GM10248 (cell line): ENCODE measurements around the gene CACNA2D3.

Experiments used
- CTCF ChIA-PET: fragments of 300-600 bp; sonication (Branson Sonifier 250); formaldehyde crosslinking; extraction: SDS; loops from one replicate; lab custom pipeline; 2021; ENCODE audit warnings: antibody characterized with exemption; lab: Yijun Ruan, JAX
- POLR2A ChIA-PET: fragments of 350-650 bp; sonication (Branson Sonifier 250); formaldehyde crosslinking; extraction: SDS; loops from one replicate; lab custom pipeline; 2020; ENCODE audit warnings: antibody characterized with exemption; lab: Yijun Ruan, JAX
- DNase-seq: peaks from one replicate; pipeline ENCODE4 v3.0.0; 2012; ENCODE audit errors: extremely low spot score
- TF ChIP-seq, protein P1 (sequence below): IDR thresholded peaks from 2 replicates; pipeline ENCODE4 v1.5.1; 2012; ENCODE audit warnings: mild to moderate bottlenecking, low read depth; ENCODE audit errors: extremely low read depth, missing control alignments, control extremely low read depth

The CACNA2D3 gene

DNA sequence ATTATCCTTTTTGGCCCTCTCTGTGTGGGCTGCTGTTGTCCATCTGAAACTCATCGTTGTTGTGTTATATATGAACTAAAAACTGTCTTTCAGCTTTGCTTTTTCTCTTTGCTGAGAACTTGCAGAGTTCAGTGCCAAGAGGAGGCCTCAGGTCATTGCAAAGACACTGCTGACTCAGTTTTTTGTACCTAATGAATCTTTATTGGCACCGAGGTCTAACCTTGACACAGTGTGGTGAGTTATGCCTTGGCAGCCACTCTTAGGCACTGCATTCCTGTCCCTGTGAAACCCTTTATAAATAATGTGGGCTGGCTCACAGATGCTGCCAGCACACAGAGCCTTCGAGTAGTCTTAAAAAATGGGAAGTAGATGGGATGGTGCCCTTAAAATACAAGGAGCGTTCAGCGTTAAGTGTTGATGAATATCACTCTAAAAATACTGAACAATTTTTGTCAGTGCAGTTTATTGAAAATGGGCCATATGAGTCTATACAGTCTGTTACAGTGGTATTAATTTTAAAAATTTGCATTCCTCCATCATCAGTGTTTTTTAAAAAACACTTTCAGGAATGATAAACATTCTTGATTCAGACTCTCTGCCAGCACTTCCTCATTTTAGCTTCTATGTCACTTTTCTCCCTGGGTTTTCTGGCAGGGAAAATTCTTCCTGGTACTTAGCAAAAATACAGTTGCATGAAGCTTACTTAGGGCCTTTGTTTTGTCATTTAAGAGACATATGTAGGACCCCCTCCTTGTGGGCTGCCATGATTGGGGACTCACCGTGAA lies 234.1 kb downstream of the CACNA2D3 start:
- CTCF ChIA-PET = interaction anchor here (1.5 kb wide), 1 partner anchor 10 kb away, joined by 3 read pairs; no protein-coding TSS in a partner anchor
- DNase-seq = no peak
- TF ChIP-seq, protein P1, sequence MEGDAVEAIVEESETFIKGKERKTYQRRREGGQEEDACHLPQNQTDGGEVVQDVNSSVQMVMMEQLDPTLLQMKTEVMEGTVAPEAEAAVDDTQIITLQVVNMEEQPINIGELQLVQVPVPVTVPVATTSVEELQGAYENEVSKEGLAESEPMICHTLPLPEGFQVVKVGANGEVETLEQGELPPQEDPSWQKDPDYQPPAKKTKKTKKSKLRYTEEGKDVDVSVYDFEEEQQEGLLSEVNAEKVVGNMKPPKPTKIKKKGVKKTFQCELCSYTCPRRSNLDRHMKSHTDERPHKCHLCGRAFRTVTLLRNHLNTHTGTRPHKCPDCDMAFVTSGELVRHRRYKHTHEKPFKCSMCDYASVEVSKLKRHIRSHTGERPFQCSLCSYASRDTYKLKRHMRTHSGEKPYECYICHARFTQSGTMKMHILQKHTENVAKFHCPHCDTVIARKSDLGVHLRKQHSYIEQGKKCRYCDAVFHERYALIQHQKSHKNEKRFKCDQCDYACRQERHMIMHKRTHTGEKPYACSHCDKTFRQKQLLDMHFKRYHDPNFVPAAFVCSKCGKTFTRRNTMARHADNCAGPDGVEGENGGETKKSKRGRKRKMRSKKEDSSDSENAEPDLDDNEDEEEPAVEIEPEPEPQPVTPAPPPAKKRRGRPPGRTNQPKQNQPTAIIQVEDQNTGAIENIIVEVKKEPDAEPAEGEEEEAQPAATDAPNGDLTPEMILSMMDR = no peak
- POLR2A ChIA-PET = no interaction called here

DNA sequence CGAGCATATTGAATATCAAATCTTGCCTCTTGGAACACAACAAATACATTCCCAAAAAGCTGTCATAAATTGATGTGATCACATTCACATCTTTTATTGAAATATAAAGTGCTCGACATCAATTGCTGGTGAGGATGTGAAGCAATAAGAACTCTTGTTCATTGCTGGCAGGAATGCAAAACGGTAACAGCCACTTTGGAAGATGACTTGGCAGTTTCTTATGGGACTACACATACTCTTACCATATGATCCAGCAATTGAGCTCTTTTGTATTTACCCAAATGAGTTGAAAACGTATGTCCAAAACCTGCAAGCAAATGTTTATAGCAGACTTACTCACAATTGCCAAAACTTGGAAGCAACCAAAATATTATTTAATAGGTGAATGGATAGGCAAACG lies 234.9 kb downstream of the CACNA2D3 start:
- DNase-seq = no peak
- TF ChIP-seq, protein P1 = no peak
- ChIA-PET POLR2A (no interaction called here), CTCF (interaction anchor here (1.5 kb wide), 1 partner anchor 10 kb away, joined by 3 read pairs; no protein-coding TSS in a partner anchor)

DNA sequence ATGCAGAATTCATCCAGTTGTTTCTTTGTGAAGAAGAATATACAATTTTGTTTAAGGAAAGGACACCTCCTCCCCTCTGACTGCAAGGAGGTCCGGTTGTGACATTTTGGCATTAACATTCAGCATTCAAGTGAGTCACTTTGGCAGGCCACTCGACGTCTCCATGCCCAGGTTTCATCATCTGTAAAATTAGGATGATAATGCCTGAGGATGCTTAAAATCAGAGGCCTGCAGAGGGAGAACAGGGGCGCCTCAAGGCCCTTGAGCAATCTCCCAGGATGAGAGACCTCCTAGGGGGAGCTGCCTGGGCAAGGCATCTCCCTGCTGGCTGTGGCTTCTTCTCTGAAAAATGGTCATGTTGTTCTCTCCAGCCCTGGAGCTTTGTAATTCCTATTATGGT lies 236.0 kb downstream of the CACNA2D3 start:
- CTCF ChIA-PET = no interaction called here
- DNase-seq = no peak
- POLR2A ChIA-PET = no interaction called here
- TF ChIP-seq, protein P1 = no peak

DNA sequence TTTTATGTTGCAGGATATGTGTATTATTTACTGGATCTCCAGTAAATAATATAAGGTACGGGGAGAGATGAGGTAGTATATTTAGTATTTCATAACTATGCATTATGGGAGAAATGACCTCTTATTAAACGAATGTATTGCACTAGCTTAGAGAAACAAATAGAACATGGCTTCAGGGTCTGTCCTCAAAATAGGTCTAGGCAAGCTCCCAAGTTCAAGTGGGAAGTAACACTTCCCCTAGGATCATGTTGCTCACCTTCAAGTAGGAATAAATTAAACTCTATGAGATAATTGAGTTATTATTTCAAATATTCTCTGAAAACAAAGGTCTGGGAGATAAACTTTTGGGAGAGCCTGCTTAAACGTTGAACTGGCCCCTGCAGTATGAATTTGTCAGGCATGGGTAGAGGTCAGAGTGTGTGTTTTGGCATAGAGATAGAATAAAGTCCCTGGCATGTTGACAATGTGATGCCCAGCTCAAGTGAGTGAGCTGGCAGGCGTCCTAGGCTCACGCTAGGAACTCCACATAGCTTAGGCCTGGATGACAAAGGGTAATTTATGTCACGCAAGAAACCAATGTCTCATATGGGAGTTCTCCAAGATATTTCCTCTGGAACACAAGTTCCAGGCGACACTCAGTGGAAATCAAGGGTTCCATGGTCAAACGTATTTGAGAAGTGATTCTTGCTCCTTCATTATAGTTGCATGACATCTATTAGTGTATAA lies 236.8 kb downstream of the CACNA2D3 start:
- TF ChIP-seq, protein P1 = no peak
- no peak for DNase-seq
- ChIA-PET CTCF (no interaction called here), POLR2A (no interaction called here)

DNA sequence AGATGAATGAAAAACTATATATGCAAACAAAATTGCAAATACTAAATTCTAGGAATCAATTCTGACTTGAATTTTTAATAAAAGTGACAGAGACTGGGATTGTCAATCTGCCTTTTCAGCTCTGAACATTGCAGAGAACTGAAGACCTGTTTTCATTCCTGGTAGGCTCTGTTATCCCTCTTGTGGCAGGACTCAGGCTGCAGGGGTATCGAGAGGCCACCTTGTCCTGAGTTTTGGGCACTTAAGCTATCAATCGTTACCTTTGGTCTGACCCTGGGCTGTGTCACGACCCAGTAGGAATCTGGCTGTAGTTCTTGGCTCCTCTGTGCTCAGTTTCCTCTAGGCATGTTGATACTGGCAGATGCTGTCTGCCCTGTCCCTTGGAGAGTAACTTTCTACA lies 238.0 kb downstream of the CACNA2D3 start:
- TF ChIP-seq, protein P1 = no peak
- no peak for DNase-seq
- CTCF ChIA-PET = interaction anchor here (1.0 kb wide), 1 partner anchor 19 kb away, joined by 3 read pairs; no protein-coding TSS in a partner anchor
- POLR2A ChIA-PET = no interaction called here

DNA sequence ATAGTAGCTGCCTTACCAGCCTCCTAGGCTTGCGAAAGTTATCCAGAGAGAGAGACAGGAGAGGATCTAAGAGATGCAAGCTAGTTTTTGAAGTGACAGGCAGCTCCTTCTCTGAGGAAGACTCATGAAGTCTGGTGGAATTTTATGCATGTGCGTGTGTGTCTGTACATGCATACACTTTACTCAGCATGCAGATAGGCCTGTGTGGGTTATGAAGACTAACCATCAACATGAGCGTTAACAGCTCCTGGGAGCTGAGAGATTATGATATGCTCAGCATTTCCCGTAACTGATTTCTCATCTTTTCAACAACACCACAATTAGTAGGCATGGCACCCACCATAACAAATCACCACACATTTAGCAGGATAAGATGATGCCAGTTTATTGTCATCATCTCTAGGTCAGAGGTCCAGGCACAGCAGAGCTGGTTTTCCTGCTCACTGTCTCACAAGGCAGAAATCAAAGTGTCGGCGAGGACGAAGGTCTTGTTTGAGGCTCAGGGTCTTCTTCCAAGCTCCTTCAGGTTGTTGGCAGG lies 239.5 kb downstream of the CACNA2D3 start:
- DNase-seq = no peak
- POLR2A ChIA-PET = no interaction called here
- CTCF ChIA-PET = no interaction called here
- TF ChIP-seq, protein P1 = no peak
